GM10248 (cell line): Measurements from ENCODE around the gene GALNT5.

Experiments used
- CTCF ChIA-PET: fragments of 300-600 bp; sonication (Branson Sonifier 250); formaldehyde crosslinking; extraction: SDS; loops from one replicate; lab custom pipeline; 2021; ENCODE audit warnings: antibody characterized with exemption; lab: Yijun Ruan, JAX
- POLR2A ChIA-PET: fragments of 350-650 bp; sonication (Branson Sonifier 250); formaldehyde crosslinking; extraction: SDS; loops from one replicate; lab custom pipeline; 2020; ENCODE audit warnings: antibody characterized with exemption; lab: Yijun Ruan, JAX
- DNase-seq: peaks from one replicate; pipeline ENCODE4 v3.0.0; 2012; ENCODE audit errors: extremely low spot score
- TF ChIP-seq, protein P1 (sequence below): IDR thresholded peaks from 2 replicates; pipeline ENCODE4 v1.5.1; 2012; ENCODE audit warnings: mild to moderate bottlenecking, low read depth; ENCODE audit errors: extremely low read depth, missing control alignments, control extremely low read depth

The GALNT5 gene

DNA sequence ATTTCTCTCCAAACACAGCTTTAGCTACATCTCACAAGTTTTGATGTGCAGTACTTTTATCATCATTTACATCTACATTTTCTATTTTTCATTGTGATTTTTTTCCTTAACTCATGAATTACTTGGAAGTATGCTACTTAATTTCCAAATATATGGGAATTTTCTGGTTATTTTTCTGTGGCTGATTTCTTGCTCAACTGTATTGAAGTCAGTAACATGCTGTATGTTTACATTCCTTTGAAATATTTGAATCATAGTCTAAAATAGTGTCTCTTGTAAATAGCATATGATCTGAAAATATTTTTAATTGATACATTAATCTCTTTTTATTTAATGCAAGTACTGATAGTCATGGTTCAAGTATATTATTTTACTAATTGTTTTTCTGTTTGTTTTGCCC is 26.0 kb upstream of the GALNT5 start:
- POLR2A ChIA-PET: no interaction called here

DNA sequence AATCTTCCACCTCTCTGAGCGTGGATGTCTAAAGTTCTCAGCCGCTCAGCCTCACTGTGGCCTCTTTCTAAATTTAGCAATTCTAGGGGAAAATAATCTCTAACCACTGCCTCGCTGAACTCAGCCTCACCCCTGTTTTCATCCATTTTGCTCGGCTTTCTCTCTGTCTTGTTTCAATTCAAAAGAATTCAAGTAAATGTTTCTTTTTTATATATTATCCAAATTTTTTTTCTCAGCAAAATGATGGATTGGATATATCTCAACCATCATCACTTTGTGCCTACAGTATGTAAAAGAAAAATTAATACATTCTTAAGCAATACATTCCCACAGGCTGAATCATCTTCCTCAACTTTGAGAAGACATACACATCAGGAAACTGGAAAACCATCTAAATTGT is 24.0 kb upstream of the GALNT5 start:
- ChIA-PET POLR2A (no interaction called here), CTCF (no interaction called here)
- TF ChIP-seq, protein P1, sequence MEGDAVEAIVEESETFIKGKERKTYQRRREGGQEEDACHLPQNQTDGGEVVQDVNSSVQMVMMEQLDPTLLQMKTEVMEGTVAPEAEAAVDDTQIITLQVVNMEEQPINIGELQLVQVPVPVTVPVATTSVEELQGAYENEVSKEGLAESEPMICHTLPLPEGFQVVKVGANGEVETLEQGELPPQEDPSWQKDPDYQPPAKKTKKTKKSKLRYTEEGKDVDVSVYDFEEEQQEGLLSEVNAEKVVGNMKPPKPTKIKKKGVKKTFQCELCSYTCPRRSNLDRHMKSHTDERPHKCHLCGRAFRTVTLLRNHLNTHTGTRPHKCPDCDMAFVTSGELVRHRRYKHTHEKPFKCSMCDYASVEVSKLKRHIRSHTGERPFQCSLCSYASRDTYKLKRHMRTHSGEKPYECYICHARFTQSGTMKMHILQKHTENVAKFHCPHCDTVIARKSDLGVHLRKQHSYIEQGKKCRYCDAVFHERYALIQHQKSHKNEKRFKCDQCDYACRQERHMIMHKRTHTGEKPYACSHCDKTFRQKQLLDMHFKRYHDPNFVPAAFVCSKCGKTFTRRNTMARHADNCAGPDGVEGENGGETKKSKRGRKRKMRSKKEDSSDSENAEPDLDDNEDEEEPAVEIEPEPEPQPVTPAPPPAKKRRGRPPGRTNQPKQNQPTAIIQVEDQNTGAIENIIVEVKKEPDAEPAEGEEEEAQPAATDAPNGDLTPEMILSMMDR: no peak
- DNase-seq: no peak

More for the DNA sequence above, 26.0 kb upstream of the GALNT5 start:
- TF ChIP-seq, protein P1: no peak
- no peak for DNase-seq
- CTCF ChIA-PET: no interaction called here

DNA sequence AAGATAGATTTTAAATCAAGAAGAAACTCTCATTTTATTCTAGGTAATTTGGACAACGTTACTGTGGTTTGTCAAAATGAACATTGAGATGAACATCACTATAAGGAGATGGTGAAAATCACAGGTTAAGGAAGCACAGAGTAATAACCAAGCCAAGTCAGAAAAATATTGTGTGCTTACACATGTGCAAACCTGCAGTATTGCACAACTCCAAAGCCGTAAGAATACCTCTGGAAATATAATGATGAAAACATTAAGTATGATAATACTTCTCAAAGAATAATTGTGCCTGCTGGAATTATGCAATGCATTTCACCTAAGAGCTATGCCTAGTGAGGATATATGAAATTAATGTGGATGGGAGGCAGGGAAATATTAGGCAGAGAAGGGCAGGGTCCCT is 21.1 kb upstream of the GALNT5 start:
- no peak for DNase-seq
- TF ChIP-seq, protein P1: no peak
- POLR2A ChIA-PET: no interaction called here
- CTCF ChIA-PET: interaction anchor here (1.3 to 2.2 kb wide), 2 partner anchors 15 to 21 kb away, joined by 3 to 7 read pairs; partner anchors contain the start of gene GALNT5

DNA sequence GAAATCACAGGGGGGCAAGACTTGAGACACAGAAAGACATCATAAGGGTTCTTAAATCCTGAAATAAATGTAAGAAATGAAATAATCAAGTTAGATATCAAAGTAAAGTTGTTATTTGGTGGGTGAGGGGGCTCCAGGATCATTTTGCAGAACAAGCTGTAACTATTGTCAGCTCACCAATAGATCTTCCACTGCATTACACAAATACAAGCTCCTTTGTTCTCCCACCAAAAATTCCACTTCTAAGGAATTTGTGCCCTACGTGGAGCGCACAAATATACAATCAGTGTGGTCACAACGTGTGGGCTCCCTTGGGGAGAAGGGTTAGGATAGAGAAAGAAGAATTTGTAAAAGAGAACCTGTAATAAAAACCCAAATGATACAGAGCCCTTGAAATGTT is 19.2 kb upstream of the GALNT5 start:
- ChIA-PET POLR2A (no interaction called here), CTCF (interaction anchor here (1.0 kb wide), 1 partner anchor 11 kb away, joined by 3 read pairs; no protein-coding TSS in a partner anchor)
- DNase-seq: no peak
- TF ChIP-seq, protein P1: no peak

DNA sequence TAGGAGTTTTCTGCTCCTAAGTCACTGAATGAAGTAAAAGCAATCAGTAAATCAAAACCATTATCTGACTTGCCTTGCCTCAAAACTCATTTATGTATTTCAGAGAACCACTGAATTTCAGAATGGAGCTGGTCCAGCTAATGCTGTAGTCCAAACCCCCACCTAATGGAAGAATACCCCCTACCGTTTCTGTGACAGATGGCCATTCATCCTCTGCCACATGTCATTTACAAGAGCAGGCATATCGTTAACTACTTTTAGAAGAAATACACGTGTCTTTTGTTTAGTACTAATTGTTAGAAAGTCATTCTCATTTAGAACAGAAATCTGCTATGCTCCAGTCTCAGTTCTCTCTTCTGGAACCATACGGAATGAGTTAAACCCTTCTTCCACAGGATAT is 12.8 kb upstream of the GALNT5 start:
- DNase-seq: no peak
- CTCF ChIA-PET: interaction anchor here (1.1 kb wide), 1 partner anchor 24 kb away, joined by 3 read pairs; no protein-coding TSS in a partner anchor
- TF ChIP-seq, protein P1: no peak
- POLR2A ChIA-PET: no interaction called here

DNA sequence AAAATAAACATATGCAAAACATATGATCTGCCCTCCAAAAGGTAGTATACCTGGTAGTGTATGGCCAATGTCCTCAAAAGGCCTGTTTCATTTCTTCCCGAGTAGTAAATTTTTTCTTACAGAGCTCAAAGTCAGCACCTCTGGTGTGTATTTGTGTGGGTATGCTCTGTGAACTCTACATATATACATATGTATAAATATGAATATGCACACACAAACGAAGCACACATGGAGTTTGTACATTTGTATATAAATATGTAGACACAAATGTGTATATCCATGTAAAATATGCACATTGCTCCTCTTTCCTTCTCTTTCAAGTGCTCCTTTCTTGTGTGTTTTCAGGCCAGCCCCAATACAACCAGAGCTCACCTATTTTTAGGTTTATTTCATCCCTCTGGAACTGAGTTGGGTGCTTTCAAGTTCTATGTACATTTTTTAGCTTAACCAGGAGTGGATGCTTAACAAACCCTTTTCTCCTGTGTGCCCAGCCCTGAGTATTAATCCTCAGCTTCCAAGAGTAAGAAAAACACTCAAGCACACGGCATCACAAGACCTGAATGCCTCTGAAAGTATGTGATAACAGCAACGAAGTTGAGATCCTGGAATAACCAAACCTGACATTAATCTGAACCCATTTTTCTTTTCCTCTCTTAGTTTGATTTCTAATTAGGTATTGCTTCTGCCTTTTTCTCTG is 12.2 kb upstream of the GALNT5 start:
- no peak for DNase-seq
- TF ChIP-seq, protein P1: no peak
- ChIA-PET CTCF (interaction anchor here (1.1 kb wide), 1 partner anchor 23 kb away, joined by 3 read pairs; no protein-coding TSS in a partner anchor), POLR2A (no interaction called here)
